Fibroblast of villous mesenchyme (primary cell): ENCODE data around the gene AP2B1. TPM values are rescaled to one million over a fixed set of nuclear protein-coding genes. Genes with fewer than 3 reads are reported as not detected.
A peak's percentile ranks its signal among the peaks of the same experiment; 100 is the strongest.

Experiments
- DNase-seq: peaks from one replicate; pipeline ENCODE4 v3.0.0-alpha.2; 2010; ENCODE audit warnings: low read depth
- H3K4me3 ChIP-seq: 2 replicates; pipeline ENCODE4 v1.5.1; 2011; ENCODE audit warnings: low read depth, mild to moderate bottlenecking, low read length
- total RNA-seq: library from RNA; depleted of rRNA; stranded (reverse); fragments of >200 nt; gene quantifications from 2 replicates; pipeline ENCODE4 v1.2.3, GENCODE V29; 2012
- TF ChIP-seq, protein P1 (sequence below): IDR thresholded peaks from 2 replicates; pipeline ENCODE4 v1.5.1; 2012; ENCODE audit warnings: low read depth, mild to moderate bottlenecking, low read length; ENCODE audit not compliant: insufficient read depth

AP2B1 gene
- total RNA-seq, 1 donor = 97.6 TPM

GRCh38 chr17:35666967-35667532 lies 79.9 kb downstream of the AP2B1 start:
- no peak overlapping the region for H3K4me3 ChIP-seq
- DNase-seq = no peak
- TF ChIP-seq, protein P1, sequence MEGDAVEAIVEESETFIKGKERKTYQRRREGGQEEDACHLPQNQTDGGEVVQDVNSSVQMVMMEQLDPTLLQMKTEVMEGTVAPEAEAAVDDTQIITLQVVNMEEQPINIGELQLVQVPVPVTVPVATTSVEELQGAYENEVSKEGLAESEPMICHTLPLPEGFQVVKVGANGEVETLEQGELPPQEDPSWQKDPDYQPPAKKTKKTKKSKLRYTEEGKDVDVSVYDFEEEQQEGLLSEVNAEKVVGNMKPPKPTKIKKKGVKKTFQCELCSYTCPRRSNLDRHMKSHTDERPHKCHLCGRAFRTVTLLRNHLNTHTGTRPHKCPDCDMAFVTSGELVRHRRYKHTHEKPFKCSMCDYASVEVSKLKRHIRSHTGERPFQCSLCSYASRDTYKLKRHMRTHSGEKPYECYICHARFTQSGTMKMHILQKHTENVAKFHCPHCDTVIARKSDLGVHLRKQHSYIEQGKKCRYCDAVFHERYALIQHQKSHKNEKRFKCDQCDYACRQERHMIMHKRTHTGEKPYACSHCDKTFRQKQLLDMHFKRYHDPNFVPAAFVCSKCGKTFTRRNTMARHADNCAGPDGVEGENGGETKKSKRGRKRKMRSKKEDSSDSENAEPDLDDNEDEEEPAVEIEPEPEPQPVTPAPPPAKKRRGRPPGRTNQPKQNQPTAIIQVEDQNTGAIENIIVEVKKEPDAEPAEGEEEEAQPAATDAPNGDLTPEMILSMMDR = no peak

DNA sequence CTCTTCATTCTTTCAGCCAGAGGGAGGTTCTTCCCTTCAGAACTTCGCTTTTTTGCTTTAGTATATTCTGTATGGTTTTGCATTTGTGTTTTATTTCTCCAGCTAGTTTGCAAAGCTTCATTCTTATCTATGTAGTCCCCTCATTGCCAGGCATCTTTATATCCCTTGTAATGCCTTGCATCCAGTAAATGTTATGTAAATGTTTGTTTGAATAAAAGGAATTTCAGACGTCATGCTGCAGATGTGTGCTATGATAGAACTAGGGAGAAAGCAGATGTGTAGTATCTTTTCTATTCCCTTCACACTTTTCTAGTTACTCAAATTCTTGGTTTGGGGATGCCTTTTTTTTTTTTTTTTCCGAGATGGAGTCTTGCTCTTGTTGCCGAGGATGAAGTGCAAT lies 81.7 kb downstream of the AP2B1 start:
- TF ChIP-seq, protein P1 = no peak
- peak; percentile 74 for DNase-seq
- H3K4me3 ChIP-seq = no peak overlapping the region

- no peak overlapping the region for H3K4me3 ChIP-seq
- no peak for DNase-seq
- TF ChIP-seq, protein P1 = no peak
Observed at GRCh38 chr17:35674552-35674951, 87.4 kb downstream of the AP2B1 start.

GRCh38 chr17:35676441-35676840 lies 89.3 kb downstream of the AP2B1 start:
- peak; percentile 32 for DNase-seq
- TF ChIP-seq, protein P1 = no peak
- H3K4me3 ChIP-seq = no peak overlapping the region

- no peak overlapping the region for H3K4me3 ChIP-seq
- TF ChIP-seq, protein P1 = no peak
- peak; percentile 10 for DNase-seq
Observed at GRCh38 chr17:35679007-35679682, 92.0 kb downstream of the AP2B1 start.

- H3K4me3 ChIP-seq = no peak overlapping the region
- TF ChIP-seq, protein P1 = no peak
- no peak for DNase-seq
Observed at GRCh38 chr17:35683591-35683990, 96.5 kb downstream of the AP2B1 start.
